ENCODE data around the gene SPATS2L.

DNA sequence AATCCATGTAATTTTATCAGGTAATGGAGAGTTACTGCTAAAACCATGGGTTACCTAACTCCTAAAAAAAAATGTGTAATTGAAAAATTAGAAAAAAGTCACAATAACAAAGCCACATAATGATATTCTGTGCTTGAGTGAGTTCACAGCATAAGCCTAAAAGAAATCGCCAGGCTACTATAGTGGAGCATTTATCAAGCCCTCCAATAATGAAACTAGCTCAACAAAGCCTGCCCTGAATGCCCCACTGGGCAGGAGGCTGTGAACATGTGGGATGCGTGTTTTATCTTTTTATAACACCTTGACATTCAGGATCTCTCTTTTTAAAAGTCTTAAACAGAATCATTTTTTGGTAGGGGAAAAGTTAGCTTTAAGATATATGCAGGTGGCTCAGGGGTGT lies 117.0 kb downstream of the SPATS2L start:
- TF ChIP-seq, protein P1, sequence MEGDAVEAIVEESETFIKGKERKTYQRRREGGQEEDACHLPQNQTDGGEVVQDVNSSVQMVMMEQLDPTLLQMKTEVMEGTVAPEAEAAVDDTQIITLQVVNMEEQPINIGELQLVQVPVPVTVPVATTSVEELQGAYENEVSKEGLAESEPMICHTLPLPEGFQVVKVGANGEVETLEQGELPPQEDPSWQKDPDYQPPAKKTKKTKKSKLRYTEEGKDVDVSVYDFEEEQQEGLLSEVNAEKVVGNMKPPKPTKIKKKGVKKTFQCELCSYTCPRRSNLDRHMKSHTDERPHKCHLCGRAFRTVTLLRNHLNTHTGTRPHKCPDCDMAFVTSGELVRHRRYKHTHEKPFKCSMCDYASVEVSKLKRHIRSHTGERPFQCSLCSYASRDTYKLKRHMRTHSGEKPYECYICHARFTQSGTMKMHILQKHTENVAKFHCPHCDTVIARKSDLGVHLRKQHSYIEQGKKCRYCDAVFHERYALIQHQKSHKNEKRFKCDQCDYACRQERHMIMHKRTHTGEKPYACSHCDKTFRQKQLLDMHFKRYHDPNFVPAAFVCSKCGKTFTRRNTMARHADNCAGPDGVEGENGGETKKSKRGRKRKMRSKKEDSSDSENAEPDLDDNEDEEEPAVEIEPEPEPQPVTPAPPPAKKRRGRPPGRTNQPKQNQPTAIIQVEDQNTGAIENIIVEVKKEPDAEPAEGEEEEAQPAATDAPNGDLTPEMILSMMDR (IDR thresholded peaks at IDR 0.05) = no peak
- TF ChIP-seq POLR2A (IDR thresholded peaks at IDR 0.05) = no peak

Data from ovary (tissue), 3 donors.